Measurements from ENCODE around the gene SLC34A3. TPM values are rescaled to one million over a fixed set of nuclear protein-coding genes. Genes with fewer than 3 reads are reported as not detected.

SLC34A3 gene
- total RNA-seq, 1 donor from 2014 or later: not detected

Other genes starting within 250 kb of the SLC34A3 start
- 0.73 TPM in 1 of 2 replicates, not detected in the other for gene LCNL1, start 247.9 kb upstream of the SLC34A3 start, total RNA-seq
- gene PAXX, start 238.5 kb upstream of the SLC34A3 start, total RNA-seq: 22.2 and 22.3 TPM in 2 replicates
- gene CLIC3, start 234.3 kb upstream of the SLC34A3 start, total RNA-seq: 0.83 and 3.2 TPM in 2 replicates
- gene ABCA2, start 202.7 kb upstream of the SLC34A3 start, total RNA-seq: 27.1 and 27.6 TPM in 2 replicates
- not detected in 2 replicates for gene FUT7, start 198.8 kb upstream of the SLC34A3 start, total RNA-seq
- 58.8 and 86.1 TPM in 2 replicates for gene NPDC1, start 184.7 kb upstream of the SLC34A3 start, total RNA-seq
- gene ENTPD2, start 176.8 kb upstream of the SLC34A3 start, total RNA-seq: not detected in 2 replicates
- 0.34 and 0.75 TPM in 2 replicates for gene SAPCD2, start 160.3 kb upstream of the SLC34A3 start, total RNA-seq
- gene UAP1L1, start 153.4 kb upstream of the SLC34A3 start, total RNA-seq: 6.0 and 9.9 TPM in 2 replicates
- gene MAN1B1, start 143.9 kb upstream of the SLC34A3 start, total RNA-seq: 59.6 and 67.2 TPM in 2 replicates
- 97.4 and 113 TPM in 2 replicates for gene DPP7, start 116.2 kb upstream of the SLC34A3 start, total RNA-seq
- gene GRIN1, start 91.7 kb upstream of the SLC34A3 start, total RNA-seq: 0.29 TPM in 1 of 2 replicates, not detected in the other
- not detected in 2 replicates for gene LRRC26, start 60.9 kb upstream of the SLC34A3 start, total RNA-seq
- gene TMEM210, start 58.8 kb upstream of the SLC34A3 start, total RNA-seq: not detected in 2 replicates
- gene ANAPC2, start 42.3 kb upstream of the SLC34A3 start, total RNA-seq: 10.9 and 19.1 TPM in 2 replicates
- 50.5 and 62.2 TPM in 2 replicates for gene SSNA1, start 42.2 kb upstream of the SLC34A3 start, total RNA-seq
- gene TPRN, start 30.2 kb upstream of the SLC34A3 start, total RNA-seq: 9.4 and 14.9 TPM in 2 replicates
- 33.2 and 33.7 TPM in 2 replicates for gene TMEM203, start 25.3 kb upstream of the SLC34A3 start, total RNA-seq
- 8.0 and 9.5 TPM in 2 replicates for gene NDOR1, start 25.2 kb upstream of the SLC34A3 start, total RNA-seq
- gene RNF208, start 8.7 kb upstream of the SLC34A3 start, total RNA-seq: not detected in 2 replicates
- 1.4 TPM in 1 of 2 replicates, not detected in the other for gene CYSRT1, start 5.7 kb upstream of the SLC34A3 start, total RNA-seq
- gene RNF224, start 3.4 kb upstream of the SLC34A3 start, total RNA-seq: not detected in 2 replicates
- 118 and 122 TPM in 2 replicates for gene TUBB4B, start 10.4 kb downstream of the SLC34A3 start, total RNA-seq
- gene STPG3, start 20.4 kb downstream of the SLC34A3 start, total RNA-seq: not detected in 2 replicates
- 33.9 and 37.6 TPM in 2 replicates for gene NELFB, start 24.4 kb downstream of the SLC34A3 start, total RNA-seq
- gene TOR4A, start 46.8 kb downstream of the SLC34A3 start, total RNA-seq: 4.0 and 5.3 TPM in 2 replicates
- gene NRARP, start 71.4 kb downstream of the SLC34A3 start, total RNA-seq: 0.29 and 1.7 TPM in 2 replicates
- gene EXD3, start 192.3 kb downstream of the SLC34A3 start, total RNA-seq: 5.3 and 9.4 TPM in 2 replicates
- gene NOXA1, start 192.5 kb downstream of the SLC34A3 start, total RNA-seq: 0.12 TPM in 1 of 2 replicates, not detected in the other
- not detected in 2 replicates for gene ENTPD8, start 210.5 kb downstream of the SLC34A3 start, total RNA-seq
- gene NSMF, start 228.4 kb downstream of the SLC34A3 start, total RNA-seq: 50.7 and 74.4 TPM in 2 replicates